Uterus (tissue), 2 donors: ENCODE data around the gene THAP4.

Experiments used
- CTCF ChIP-seq, 4 experiments: fragments of 200-600 bp in 2 of 4; fragments of 450-650 bp in 2 of 4; sonication (generic) in 2 of 4; IDR thresholded peaks; one replicate each; pipeline ENCODE4 v1.5.1; 2016 to 2019; ENCODE audit warnings: antibody characterized with exemption in 4 of 4, mild to moderate bottlenecking in 2 of 4, moderate library complexity in 1 of 4
- POLR2A ChIP-seq, 2 donors: fragments of 450-650 bp; IDR thresholded peaks; one replicate each; pipeline ENCODE4 v1.6.1; 2016; ENCODE audit warnings: antibody characterized with exemption in 2 of 2, mild to moderate bottlenecking in 1 of 2, moderate library complexity in 1 of 2

- TF ChIP-seq CTCF (IDR thresholded peaks at IDR 0.05) (no peak), POLR2A (IDR thresholded peaks at IDR 0.05) (no peak)
These were observed 4.3 kb downstream of the THAP4 start for GRCh38 chr2:241632478-241633325.
